ENCODE measurements around the gene RAB36. TPM values are rescaled to one million over a fixed set of nuclear protein-coding genes. Genes with fewer than 3 reads are reported as not detected.

The RAB36 gene
- polyA plus RNA-seq, 1 donor: 19.2 TPM

GRCh38 chr22:23156286-23156685 lies 11.0 kb downstream of the RAB36 start:
- DNase-seq: no peak

DNA sequence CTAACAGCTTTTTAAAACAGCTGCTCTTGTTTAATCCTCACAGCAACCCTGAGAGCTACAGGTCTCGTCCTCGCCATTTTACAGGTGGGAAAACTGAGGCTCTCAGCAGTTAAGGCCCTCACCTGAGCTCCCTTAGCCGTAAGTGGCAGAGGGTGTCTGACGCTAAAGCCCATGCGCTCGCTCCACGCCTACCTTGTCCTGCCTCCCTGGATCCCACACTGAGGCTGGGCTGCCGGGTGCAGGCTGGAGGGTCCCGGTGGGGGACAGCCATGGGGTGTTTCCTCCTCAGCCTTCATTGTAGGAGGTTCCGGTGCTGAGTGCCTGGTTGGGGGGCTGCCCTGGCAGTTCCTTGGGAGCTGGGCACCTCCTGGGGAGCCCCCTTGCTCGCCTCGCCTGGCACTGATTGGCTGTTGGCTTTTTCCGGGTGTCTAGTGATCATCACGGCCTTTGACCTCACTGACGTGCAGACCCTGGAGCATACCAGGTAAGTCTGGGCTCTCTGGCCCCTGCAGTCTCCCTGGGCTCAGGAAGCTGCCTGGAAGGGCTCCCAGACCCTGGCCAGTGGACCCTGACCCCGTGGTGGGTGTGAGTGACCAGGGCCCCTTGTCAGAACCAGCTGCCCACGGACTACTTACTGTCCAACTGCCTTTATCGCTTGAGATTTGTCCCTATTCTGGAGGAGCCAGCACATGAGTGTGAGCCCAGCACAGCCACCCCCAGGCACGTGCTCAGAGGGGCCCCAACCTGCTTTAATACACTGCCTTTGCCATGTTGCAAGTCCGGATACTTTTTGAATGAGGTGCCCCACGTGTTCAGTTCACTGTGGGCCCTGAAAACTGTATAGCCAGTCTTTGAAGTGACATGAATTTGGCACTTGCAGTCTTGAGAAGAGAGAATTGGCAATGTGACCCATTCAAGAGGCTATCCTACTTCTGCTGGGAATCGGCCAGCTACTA lies 12.6 kb downstream of the RAB36 start:
- no peak for DNase-seq

DNA sequence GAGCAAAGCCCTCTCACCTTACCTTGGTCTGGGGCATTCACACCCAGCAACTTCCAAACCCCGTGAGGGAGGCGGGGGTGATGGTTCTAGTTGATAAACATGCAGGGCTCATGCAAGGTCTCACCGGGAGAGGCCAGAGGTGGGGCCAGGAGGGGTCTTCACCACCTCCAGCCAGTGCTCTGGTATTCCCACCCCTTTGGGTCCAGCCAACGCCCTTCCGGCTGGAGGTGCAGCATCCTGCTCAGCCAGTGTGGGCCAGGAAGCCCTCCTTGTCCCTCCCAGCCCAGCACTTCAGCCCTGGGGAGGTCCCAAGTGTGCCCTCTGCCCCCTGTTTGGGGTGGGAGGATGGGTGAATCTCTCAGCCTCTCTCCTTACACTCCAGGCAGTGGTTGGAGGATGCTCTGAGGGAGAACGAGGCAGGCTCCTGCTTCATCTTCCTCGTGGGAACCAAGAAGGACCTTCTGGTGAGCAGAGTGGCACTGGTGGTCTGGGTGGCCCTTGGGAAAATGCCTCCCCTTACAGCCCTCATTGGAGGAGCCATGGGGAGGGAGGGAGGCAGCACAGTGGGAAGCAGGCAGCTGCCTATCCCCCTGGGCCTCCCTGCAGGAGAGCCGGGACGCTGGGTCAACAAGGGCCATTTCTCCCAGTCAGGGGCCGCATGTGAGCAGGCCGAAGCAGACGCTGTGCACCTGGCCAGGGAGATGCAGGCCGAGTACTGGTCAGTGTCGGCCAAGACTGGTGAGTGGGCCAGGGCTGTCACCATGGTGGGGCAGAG lies 13.4 kb downstream of the RAB36 start:
- DNase-seq: no peak

DNA sequence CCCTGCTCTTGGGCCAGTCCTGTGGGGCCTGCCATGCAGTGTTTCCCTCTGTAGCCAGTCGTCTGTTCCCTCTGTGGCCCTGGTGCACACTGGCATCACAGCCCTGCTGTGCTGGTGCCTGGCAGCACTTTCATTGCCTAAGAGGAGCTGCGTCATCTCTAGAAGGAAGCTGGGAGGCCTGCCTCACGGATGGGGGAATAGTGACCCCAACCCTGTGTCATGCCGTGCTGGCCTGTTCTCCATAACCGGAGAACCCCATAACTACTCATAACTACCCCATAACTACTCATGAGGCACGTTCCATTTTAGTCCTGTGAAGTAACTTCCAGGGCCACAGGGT lies 14.0 kb downstream of the RAB36 start:
- DNase-seq: no peak

GRCh38 chr22:23161029-23161428 lies 15.8 kb downstream of the RAB36 start:
- DNase-seq: no peak

GRCh38 chr22:23161574-23161973 lies 16.3 kb downstream of the RAB36 start:
- no peak for DNase-seq

- DNase-seq: no peak
These were observed 18.4 kb downstream of the RAB36 start for GRCh38 chr22:23163665-23164064.

GRCh38 chr22:23164091-23164490 lies 18.8 kb downstream of the RAB36 start:
- DNase-seq: no peak

GRCh38 chr22:23166042-23166831 lies 21.0 kb downstream of the RAB36 start:
- DNase-seq: no peak

DNA sequence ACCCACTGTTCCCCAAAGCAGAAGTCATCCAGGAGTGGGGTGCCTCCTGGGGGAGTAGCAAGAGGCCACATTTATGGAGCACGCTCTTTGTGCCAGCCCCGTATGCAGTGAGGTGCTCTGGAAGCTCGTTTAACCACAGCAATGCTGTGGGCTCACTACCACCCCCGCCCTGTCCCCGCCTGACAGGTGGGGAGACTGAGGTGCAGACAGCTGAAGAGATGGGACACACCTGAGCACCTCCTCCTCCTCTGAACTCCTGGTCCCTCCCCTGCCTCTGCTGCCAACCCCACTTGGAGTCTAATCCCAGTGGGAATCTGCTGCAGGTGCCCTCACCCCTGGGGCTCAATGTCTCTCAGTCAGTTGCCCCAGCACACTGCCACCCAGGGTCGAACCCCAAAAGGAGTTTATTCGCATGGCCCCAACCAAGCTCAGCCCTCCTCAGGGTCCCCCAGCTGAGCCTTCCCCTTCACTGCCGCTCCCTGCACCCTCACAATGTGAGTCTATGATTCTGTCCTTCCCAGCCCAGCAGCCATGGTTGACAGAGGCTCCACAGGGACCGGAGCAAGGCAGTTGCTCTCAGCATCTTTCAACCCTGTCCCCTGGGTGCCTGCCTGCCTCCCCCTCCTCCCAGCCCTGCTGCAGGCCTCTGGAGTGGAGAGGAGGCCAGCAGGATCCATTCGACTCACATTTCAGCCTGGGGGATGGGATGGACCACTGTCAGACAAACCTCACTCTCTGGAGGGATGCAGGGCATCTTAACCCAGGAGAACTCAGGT lies 21.8 kb downstream of the RAB36 start:
- DNase-seq: no peak

DNA sequence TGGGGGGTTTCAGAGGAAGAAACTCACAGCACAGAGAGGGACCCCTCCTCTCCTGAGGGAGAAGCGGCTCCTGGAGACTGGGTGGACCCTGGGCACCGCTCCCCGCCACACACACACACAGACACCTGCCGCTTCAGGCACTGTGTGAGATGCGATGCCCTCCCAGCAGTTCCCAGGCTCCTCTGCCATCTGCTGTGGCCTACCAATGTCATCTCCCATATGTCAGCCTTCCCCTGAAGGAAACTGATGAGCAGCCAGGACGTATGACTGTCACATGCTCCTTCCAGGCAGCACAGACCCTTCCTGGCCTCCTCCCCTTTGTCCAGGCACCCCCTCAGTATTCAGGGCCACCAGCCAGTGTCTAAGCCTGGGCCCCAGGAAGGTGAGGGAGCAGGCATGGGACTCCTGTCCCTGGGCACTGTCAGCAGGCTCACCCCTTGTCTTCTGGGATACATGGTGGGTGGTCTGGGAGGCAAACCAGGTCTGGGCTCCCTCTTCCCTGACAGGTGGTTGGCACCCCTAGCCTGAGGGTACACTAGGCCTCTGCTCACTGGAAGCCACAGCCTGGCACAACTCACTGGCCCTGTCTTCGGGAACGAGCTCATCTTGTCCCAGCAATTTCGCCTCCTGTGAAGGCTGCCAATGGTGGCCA lies 23.2 kb downstream of the RAB36 start:
- no peak for DNase-seq

DNA sequence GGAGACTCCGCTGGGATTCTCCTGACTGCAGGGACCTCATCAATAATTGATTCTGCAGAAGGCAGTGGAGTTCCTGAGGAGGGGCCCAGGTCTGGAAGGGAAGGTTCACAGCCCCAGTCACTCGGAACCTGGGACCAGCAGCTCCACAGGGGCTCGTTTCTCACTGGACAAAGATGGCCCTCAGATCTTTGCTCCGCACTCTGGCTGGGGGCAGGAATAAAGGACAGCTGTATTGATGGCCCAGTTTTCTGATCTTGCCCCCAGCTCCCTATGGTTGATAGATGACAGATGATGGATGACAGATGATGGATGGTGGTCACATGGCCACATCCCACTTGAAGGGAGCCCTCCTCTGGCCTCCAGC lies 23.7 kb downstream of the RAB36 start:
- no peak for DNase-seq

GRCh38 chr22:23175817-23176644 lies 30.8 kb downstream of the RAB36 start:
- DNase-seq: no peak

DNA sequence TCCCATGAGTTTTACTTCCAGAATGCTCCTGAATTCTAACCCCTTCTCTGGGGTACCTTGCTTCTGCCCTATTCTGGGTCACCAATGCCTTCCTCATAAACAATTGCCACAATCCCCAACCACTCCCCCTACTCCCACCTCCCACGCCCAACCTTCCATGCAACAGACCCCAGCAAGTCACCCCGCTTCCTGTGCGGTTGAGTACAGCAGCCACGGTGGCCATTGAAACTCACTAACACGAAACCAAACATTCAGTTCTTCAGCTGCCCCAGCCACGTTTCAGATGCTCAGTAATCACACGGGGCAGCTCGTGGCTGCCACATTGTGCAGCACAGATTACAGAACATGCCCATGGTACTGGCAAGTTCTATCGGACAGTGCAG lies 31.4 kb downstream of the RAB36 start:
- no peak for DNase-seq

DNA sequence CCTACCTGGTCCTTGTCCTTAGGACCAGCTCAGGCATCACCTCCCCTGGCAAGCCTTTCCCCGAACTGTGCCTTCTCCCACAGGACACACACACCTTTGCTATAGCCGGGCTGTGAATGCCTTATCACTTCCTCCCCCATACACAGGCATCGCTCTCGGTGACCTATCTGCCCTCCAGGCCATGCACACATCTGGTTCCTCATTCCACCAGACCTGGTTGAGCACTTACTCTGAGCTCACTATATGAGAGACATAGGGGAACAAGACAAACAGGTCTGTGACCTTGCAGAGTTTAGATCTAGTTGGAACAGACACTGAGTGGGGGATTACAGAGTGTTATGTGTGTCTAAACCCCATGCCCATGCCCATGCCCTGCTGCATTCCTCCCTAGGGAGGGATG lies 31.9 kb downstream of the RAB36 start:
- no peak for DNase-seq

DNA sequence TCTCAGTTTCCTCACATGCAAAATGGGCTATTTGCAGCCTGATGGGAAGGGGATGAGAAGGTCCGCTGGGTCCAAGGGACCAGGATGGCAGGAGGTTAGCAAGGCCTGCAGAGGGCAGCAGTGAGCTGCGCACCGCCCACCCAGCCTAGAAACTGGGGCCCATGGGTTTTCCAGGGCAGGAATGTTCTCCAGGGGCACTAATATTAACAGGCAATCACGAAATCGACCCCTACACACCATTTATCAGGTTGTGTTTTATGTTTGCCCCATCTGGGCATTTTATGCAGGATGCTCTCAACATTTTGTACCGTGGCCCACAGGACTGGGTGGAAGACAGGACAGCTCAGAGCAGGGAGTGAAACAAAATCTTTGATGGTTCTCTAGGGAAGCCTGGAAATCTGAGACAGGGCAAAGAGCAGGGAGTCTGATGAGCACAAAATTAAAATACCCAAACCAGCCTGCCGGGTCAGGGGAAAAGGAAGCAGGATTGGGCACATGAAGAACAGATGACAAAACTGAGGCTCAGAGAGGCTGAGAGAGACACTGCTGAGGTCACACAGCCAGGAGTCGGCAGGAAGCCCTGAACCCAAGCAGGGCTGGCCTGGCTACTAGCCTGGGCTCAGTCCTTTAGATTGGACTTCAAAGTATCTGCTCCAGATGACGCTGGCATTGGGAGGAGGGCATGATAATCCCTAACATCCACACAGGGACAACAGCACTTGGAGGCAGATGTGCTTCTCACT lies 33.4 kb downstream of the RAB36 start:
- no peak for DNase-seq

GRCh38 chr22:23179381-23180299 lies 34.4 kb downstream of the RAB36 start:
- no peak for DNase-seq

- DNase-seq: no peak
These were observed 35.1 kb downstream of the RAB36 start, which contains the start of gene BCR for GRCh38 chr22:23180301-23180892. TSS of gene BCR (plus strand) at chr22:23180509. CDS start at chr22:23180961, 452 bp downstream.

Measured in left kidney (tissue), 2 donors.